Thymus (tissue), 11 donors: ENCODE measurements around the gene WDR64. TPM values are rescaled to one million over a fixed set of nuclear protein-coding genes. Genes with fewer than 3 reads are reported as not detected.

ENCODE experiments used
- DNase-seq, 9 donors: peaks; one replicate each; pipeline ENCODE4 v3.0.0-alpha.2; 2013; ENCODE audit warnings: low spot score in 9 of 9, low read depth in 6 of 9, missing footprints in 1 of 9
- H3K27ac ChIP-seq, 2 donors: one replicate each; pipeline ENCODE4 v1.5.1; 2013; ENCODE audit warnings: control low read depth in 1 of 2, low read depth in 1 of 2, low read length in 1 of 2, mild to moderate bottlenecking in 1 of 2, moderate library complexity in 1 of 2
- H3K27me3 ChIP-seq, 2 donors: one replicate each; pipeline ENCODE4 v1.5.1; 2013; ENCODE audit warnings: low read length in 1 of 2; ENCODE audit not compliant: control insufficient read depth in 2 of 2, insufficient read depth in 1 of 2
- H3K36me3 ChIP-seq, 2 donors: one replicate each; pipeline ENCODE4 v1.5.1; 2013; ENCODE audit warnings: low read length in 1 of 2, mild to moderate bottlenecking in 1 of 2, moderate library complexity in 1 of 2; ENCODE audit not compliant: control insufficient read depth in 2 of 2, insufficient read depth in 2 of 2
- H3K4me1 ChIP-seq, 2 donors: one replicate each; pipeline ENCODE4 v1.5.1; 2013; ENCODE audit warnings: low read length in 2 of 2; ENCODE audit not compliant: control insufficient read depth in 2 of 2, insufficient read depth in 2 of 2
- H3K4me3 ChIP-seq, 2 donors: one replicate each; pipeline ENCODE4 v1.5.1; 2013; ENCODE audit warnings: low read length in 2 of 2, control low read depth in 1 of 2, mild to moderate bottlenecking in 1 of 2
- H3K9me3 ChIP-seq, 2 donors: one replicate each; pipeline ENCODE4 v1.5.1; 2013; ENCODE audit warnings: low read length in 1 of 2, mild to moderate bottlenecking in 1 of 2; ENCODE audit not compliant: control insufficient read depth in 2 of 2, insufficient read depth in 1 of 2
- WGBS: extraction: QIAGEN DNeasy Blood & Tissue Kit; methylation state at CpG from one replicate; pipeline ENCODE4 v1.1.7; 2013; 5-methylcytosine and 5-hydroxymethylcytosine counted together
- polyA plus RNA-seq: library from polyadenylated mRNA; stranded (reverse); fragments of 200-250 nt; gene quantifications from one replicate; pipeline ENCODE4 v1.2.3, GENCODE V29; 2013
- total RNA-seq: library from RNA; stranded (reverse); fragments of 120-200 nt; gene quantifications from one replicate; pipeline ENCODE4 v1.2.4, GENCODE V29; 2013
- donor health status: healthy.

WDR64 gene
- total and polyA plus RNA-seq, 2 donors: 0.14 TPM

GRCh38 chr1:241714321-241715218 is 62.5 kb downstream of the WDR64 start:
- no peaks in the 10 kb centered on the region for H3K36me3 ChIP-seq
- H3K27ac ChIP-seq: no peak overlapping the region
- H3K27me3 ChIP-seq: peaks cover 0 to 3% of the 10 kb centered on the region in 2 donors
- H3K4me3 ChIP-seq: no peak overlapping the region
- H3K4me1 ChIP-seq: peaks cover 0 to 3% of the 10 kb centered on the region in 2 donors
- 93% methylated on average over 2 of the region's 2 CpGs for WGBS
- DNase-seq: no peak
- no peaks in the 10 kb centered on the region for H3K9me3 ChIP-seq

GRCh38 chr1:241715435-241715834 is 63.4 kb downstream of the WDR64 start:
- no peaks in the 10 kb centered on the region for H3K36me3 ChIP-seq
- WGBS: 91% methylated on average over 3 of the region's 3 CpGs

GRCh38 chr1:241715956-241716355 is 63.9 kb downstream of the WDR64 start:
- Histone ChIP-seq H3K4me3 (no peak overlapping the region), H3K9me3 (no peaks in the 10 kb centered on the region), H3K27ac (no peak overlapping the region), H3K27me3 (peaks cover 0 to 3% of the 10 kb centered on the region in 2 donors), H3K36me3 (no peaks in the 10 kb centered on the region), H3K4me1 (peaks cover 0 to 3% of the 10 kb centered on the region in 2 donors)
- no peak for DNase-seq
- 96% methylated on average over 4 of the region's 4 CpGs for WGBS

More at GRCh38 chr1:241715435-241715834, 63.4 kb downstream of the WDR64 start:
- H3K4me3 ChIP-seq: no peak overlapping the region
- peaks cover 0 to 3% of the 10 kb centered on the region in 2 donors for H3K4me1 ChIP-seq
- no peak for DNase-seq
- H3K27me3 ChIP-seq: peaks cover 0 to 3% of the 10 kb centered on the region in 2 donors
- no peak overlapping the region for H3K27ac ChIP-seq
- no peaks in the 10 kb centered on the region for H3K9me3 ChIP-seq

DNA sequence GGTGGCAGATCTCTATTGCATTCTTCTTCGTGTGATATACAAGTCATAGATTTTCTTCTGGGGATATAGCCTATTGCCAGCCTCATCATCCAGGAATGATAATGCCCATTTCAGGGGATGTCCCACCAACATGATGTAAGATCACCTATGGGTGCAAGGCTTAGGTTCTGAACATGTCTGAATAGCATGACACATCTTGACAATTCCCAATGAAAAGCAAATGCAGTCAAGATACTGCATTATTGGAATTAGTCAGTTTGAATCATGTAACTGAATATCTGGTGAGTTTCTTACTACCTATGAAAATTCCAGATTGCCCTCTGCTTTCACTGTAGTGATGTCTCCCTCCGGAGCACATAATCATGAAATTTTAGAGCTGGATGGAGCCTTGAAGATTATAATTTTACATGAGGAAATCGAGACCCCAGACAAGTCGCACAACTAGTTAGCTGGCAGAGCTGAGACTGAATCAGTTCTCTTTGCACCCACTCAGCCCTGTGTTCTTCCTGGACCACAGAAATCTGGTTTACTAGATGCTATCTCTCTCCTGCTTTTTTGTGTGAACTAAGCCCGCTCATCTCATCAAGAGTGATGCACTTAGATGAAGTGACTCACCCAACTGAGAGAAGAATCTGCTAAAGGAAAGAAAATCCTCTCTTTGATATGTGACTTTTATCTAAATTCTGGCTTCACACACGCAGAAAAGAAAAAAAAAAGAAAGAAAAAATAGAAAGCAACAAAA is 65.0 kb downstream of the WDR64 start:
- DNase-seq: peak in 8 of 9 donors; percentile 13 to 75 (median 38)
- WGBS: 47% methylated on average over 6 of the region's 6 CpGs
- H3K36me3 ChIP-seq: no peaks in the 10 kb centered on the region
- no peak overlapping the region for H3K27ac ChIP-seq
- H3K9me3 ChIP-seq: no peaks in the 10 kb centered on the region
- peaks cover 0 to 3% of the 10 kb centered on the region in 2 donors for H3K27me3 ChIP-seq
- no peak overlapping the region for H3K4me3 ChIP-seq
- peaks cover 0 to 3% of the 10 kb centered on the region in 2 donors for H3K4me1 ChIP-seq

DNA sequence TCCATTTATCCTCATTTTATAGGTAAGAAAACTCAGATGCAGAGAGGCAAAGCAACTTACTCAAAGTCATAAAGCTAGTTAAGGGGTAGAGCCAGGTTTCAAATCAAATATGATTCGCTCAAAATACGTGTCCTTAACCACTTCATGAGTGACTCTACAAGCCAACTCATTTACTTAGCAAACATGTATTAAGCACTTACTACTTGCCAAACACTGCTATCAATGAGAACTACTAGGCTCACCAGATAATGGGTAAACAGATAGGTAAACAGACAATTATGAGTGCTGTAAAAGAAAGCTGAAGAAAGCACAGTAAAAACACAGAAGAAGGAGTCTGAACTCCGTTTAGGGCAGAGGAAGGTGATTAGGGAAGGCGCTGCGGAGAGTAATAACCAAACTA is 65.9 kb downstream of the WDR64 start:
- Histone ChIP-seq H3K27ac (no peak overlapping the region), H3K4me1 (peaks cover 0 to 3% of the 10 kb centered on the region in 2 donors), H3K9me3 (no peaks in the 10 kb centered on the region), H3K36me3 (no peaks in the 10 kb centered on the region), H3K27me3 (peaks cover 0 to 3% of the 10 kb centered on the region in 2 donors), H3K4me3 (no peak overlapping the region)
- DNase-seq: no peak
- 79% methylated on average over 5 of the region's 5 CpGs for WGBS

- DNase-seq: no peak
- Histone ChIP-seq H3K4me1 (peaks cover 0 to 3% of the 10 kb centered on the region in 2 donors), H3K36me3 (no peaks in the 10 kb centered on the region), H3K9me3 (no peaks in the 10 kb centered on the region), H3K4me3 (no peak overlapping the region), H3K27me3 (peaks cover 0 to 6% of the 10 kb centered on the region in 2 donors), H3K27ac (no peak overlapping the region)
- 98% methylated on average over 3 of the region's 3 CpGs for WGBS
Measured at GRCh38 chr1:241721011-241721410, 68.9 kb downstream of the WDR64 start.

- Histone ChIP-seq H3K9me3 (no peaks in the 10 kb centered on the region), H3K27me3 (peaks cover 0 to 6% of the 10 kb centered on the region in 2 donors), H3K27ac (no peak overlapping the region), H3K4me1 (no peaks in the 10 kb centered on the region), H3K4me3 (no peak overlapping the region), H3K36me3 (no peaks in the 10 kb centered on the region)
- DNase-seq: no peak
- 91% methylated on average over 4 of the region's 4 CpGs for WGBS
Measured at GRCh38 chr1:241722947-241723346, 70.9 kb downstream of the WDR64 start.

- 91% methylated on average over 4 of the region's 4 CpGs for WGBS
- peaks cover 0 to 2% of the 10 kb centered on the region in 2 donors for H3K27me3 ChIP-seq
Measured at GRCh38 chr1:241724741-241725356, 72.8 kb downstream of the WDR64 start.

DNA sequence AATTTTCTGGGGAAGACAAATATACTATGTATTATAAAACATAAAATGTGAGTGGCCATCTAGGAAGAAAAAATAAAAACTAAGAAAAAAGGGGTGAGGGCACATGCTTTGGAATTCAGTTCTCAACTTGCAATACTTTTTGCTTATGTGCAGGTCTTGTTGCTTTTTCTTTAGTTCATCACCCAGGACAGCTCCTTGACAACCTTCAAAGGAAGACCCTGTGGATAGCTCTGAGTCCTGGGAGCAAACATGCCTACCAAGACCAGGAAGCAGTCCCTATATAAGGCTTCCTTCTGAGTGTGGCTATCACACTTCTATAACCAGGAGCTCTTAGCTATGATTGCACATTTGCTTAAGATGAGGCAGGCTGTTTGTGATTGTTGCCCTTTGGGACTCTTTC is 78.0 kb downstream of the WDR64 start:
- no peaks in the 10 kb centered on the region for H3K9me3 ChIP-seq
- H3K36me3 ChIP-seq: no peaks in the 10 kb centered on the region
- DNase-seq: no peak
- peaks cover 0 to 2% of the 10 kb centered on the region in 2 donors for H3K27me3 ChIP-seq
- no peaks in the 10 kb centered on the region for H3K4me1 ChIP-seq
- no peak overlapping the region for H3K4me3 ChIP-seq
- H3K27ac ChIP-seq: no peak overlapping the region

More at GRCh38 chr1:241724741-241725356, 72.8 kb downstream of the WDR64 start:
- Histone ChIP-seq H3K4me1 (no peaks in the 10 kb centered on the region), H3K27ac (no peak overlapping the region), H3K4me3 (no peak overlapping the region), H3K9me3 (no peaks in the 10 kb centered on the region), H3K36me3 (no peaks in the 10 kb centered on the region)
- DNase-seq: no peak
